ENCODE measurements around the gene GBX1.

DNA sequence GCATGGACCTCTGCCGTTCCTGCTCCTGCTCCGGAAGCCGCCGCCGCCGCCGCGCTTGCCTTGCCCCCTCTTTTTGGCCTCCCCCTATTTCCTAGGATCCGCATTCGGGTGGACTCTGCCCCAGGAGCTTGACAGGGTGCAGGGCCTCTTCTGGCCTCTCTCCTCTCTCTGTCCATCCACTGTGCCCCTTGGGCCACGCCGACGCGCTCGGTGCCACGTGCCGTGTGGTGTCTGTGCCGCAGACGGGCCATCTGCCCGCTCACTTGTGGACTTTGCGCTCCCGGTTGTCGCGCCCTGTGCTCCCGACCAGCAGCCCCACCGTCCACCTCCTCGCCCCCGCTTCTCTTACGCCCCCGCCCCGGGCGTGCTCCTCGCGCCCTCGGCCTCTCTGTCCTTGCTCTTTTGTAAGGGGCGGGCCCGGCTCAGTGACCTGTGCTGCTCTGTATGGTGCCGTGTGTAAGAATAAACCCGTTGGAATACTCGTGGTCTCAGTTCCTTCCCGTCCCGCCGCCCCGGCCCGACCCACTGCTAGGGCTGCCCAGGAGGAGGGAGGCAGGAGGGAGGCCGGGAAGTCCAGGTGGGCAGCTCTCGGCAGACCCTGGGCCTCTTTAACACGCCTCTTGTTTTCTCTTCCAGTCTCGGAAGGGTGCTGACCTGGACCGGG lies 44.2 kb downstream of the GBX1 start:
- TF ChIP-seq, protein P1, sequence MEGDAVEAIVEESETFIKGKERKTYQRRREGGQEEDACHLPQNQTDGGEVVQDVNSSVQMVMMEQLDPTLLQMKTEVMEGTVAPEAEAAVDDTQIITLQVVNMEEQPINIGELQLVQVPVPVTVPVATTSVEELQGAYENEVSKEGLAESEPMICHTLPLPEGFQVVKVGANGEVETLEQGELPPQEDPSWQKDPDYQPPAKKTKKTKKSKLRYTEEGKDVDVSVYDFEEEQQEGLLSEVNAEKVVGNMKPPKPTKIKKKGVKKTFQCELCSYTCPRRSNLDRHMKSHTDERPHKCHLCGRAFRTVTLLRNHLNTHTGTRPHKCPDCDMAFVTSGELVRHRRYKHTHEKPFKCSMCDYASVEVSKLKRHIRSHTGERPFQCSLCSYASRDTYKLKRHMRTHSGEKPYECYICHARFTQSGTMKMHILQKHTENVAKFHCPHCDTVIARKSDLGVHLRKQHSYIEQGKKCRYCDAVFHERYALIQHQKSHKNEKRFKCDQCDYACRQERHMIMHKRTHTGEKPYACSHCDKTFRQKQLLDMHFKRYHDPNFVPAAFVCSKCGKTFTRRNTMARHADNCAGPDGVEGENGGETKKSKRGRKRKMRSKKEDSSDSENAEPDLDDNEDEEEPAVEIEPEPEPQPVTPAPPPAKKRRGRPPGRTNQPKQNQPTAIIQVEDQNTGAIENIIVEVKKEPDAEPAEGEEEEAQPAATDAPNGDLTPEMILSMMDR (IDR thresholded peaks at IDR 0.05; ENCODE audit: low read depth, low read length, poor library complexity, severe bottlenecking): no peak
- no peak for TF ChIP-seq EZH2phosphoT487 (IDR thresholded peaks at IDR 0.05; ENCODE audit: borderline replicate concordance, low read length)

Measured in DOHH2 (cell line).